ENCODE data around the gene OTOF. TPM values are rescaled to one million over a fixed set of nuclear protein-coding genes. Genes with fewer than 3 reads are reported as not detected.
"Not testable (repeated sequence)": the region's sequence is repeated elsewhere in the genome, so short reads cannot be mapped to it uniquely, and the experiment has no call there.

Gene OTOF
- total and polyA plus RNA-seq, 4 donors, result 0.03 to 0.09 (median 0.08) TPM; not detected in 1

- no peak for DNase-seq
- ATAC-seq (ENCODE audit: insufficient read depth, low FRiP score), result no peak
- H3K9ac ChIP-seq (ENCODE audit: insufficient read depth in 1 of 2, low read length in 2 of 2), result no peak overlapping the region
Observed at GRCh38 chr2:26469955-26470354, 8.0 kb downstream of the OTOF start.

GRCh38 chr2:26469092-26469710 is 8.7 kb downstream of the OTOF start:
- DNase-seq (peak in 1 of 3 donors; percentile 22), ATAC-seq (ENCODE audit: insufficient read depth, low FRiP score) (no peak)
- Histone ChIP-seq H3K27me3 (ENCODE audit: control insufficient read depth in 3 of 3, insufficient read depth in 3 of 3, low read length in 2 of 3) (no peaks in the 10 kb centered on the region), H3K4me1 (ENCODE audit: control insufficient read depth in 5 of 5, insufficient read depth in 5 of 5, low read length in 5 of 5) (peaks cover 0 to 2% (median 0%) of the 10 kb centered on the region in 5 donors), H3K27ac (ENCODE audit: low read depth in 1 of 2, low read length in 1 of 2) (no peak overlapping the region), H3K9me3 (ENCODE audit: control insufficient read depth in 4 of 4, insufficient read depth in 3 of 4, low read length in 3 of 4) (peaks cover 0 to 6% (median 0%) of the 10 kb centered on the region in 4 donors), H3K4me3 (no peak overlapping the region), H3K36me3 (ENCODE audit: control insufficient read depth in 4 of 4, insufficient read depth in 4 of 4, low read length in 4 of 4) (no peaks in the 10 kb centered on the region), H3K9ac (ENCODE audit: insufficient read depth in 1 of 2, low read length in 2 of 2) (no peak overlapping the region)
- 14 to 16% methylated on average over 5 of the region's 5 CpGs for WGBS, 2 donors
- TF ChIP-seq CTCF (IDR thresholded peaks at IDR 0.05; ENCODE audit: control extremely low read depth, extremely low read depth), result peak; percentile 25

More at GRCh38 chr2:26469955-26470354, 8.0 kb downstream of the OTOF start:
- Histone ChIP-seq H3K4me1 (ENCODE audit: control insufficient read depth in 5 of 5, insufficient read depth in 5 of 5, low read length in 5 of 5) (peaks cover 0 to 2% (median 0%) of the 10 kb centered on the region in 5 donors), H3K4me3 (no peak overlapping the region), H3K27me3 (ENCODE audit: control insufficient read depth in 3 of 3, insufficient read depth in 3 of 3, low read length in 2 of 3) (no peaks in the 10 kb centered on the region), H3K9me3 (ENCODE audit: control insufficient read depth in 4 of 4, insufficient read depth in 3 of 4, low read length in 3 of 4) (peaks cover 0 to 6% (median 0%) of the 10 kb centered on the region in 4 donors), H3K36me3 (ENCODE audit: control insufficient read depth in 4 of 4, insufficient read depth in 4 of 4, low read length in 4 of 4) (no peaks in the 10 kb centered on the region), H3K27ac (ENCODE audit: low read depth in 1 of 2, low read length in 1 of 2) (no peak overlapping the region)
- 94 to 96% methylated on average over 7 of the region's 7 CpGs for WGBS, 2 donors
- TF ChIP-seq CTCF (IDR thresholded peaks at IDR 0.05; ENCODE audit: control extremely low read depth, extremely low read depth), result no peak

- WGBS, 2 donors, result 100% methylated on average over 1 of the region's 1 CpG
- not testable (repeated sequence) for H3K36me3 ChIP-seq (ENCODE audit: control insufficient read depth in 4 of 4, insufficient read depth in 4 of 4, low read length in 4 of 4); ATAC-seq (ENCODE audit: insufficient read depth, low FRiP score); DNase-seq; H3K27me3 ChIP-seq (ENCODE audit: control insufficient read depth in 3 of 3, insufficient read depth in 3 of 3, low read length in 2 of 3); H3K4me1 ChIP-seq (ENCODE audit: control insufficient read depth in 5 of 5, insufficient read depth in 5 of 5, low read length in 5 of 5); H3K4me3 ChIP-seq; H3K9ac ChIP-seq (ENCODE audit: insufficient read depth in 1 of 2, low read length in 2 of 2); H3K9me3 ChIP-seq (ENCODE audit: control insufficient read depth in 4 of 4, insufficient read depth in 3 of 4, low read length in 3 of 4); H3K27ac ChIP-seq (ENCODE audit: low read depth in 1 of 2, low read length in 1 of 2)
Observed at GRCh38 chr2:26468544-26468943, 9.4 kb downstream of the OTOF start.

GRCh38 chr2:26466662-26467310 is 11.1 kb downstream of the OTOF start:
- H3K36me3 ChIP-seq (ENCODE audit: control insufficient read depth in 4 of 4, insufficient read depth in 4 of 4, low read length in 4 of 4), result no peaks in the 10 kb centered on the region
- H3K4me3 ChIP-seq, result no peak overlapping the region
- H3K27ac ChIP-seq (ENCODE audit: low read depth in 1 of 2, low read length in 1 of 2), result no peak overlapping the region
- no peak for TF ChIP-seq CTCF (IDR thresholded peaks at IDR 0.05; ENCODE audit: control extremely low read depth, extremely low read depth)
- peaks cover 0 to 4% (median 0%) of the 10 kb centered on the region in 5 donors for H3K4me1 ChIP-seq (ENCODE audit: control insufficient read depth in 5 of 5, insufficient read depth in 5 of 5, low read length in 5 of 5)
- WGBS, 2 donors, result 89 to 93% methylated on average over 22 of the region's 22 CpGs
- no peaks in the 10 kb centered on the region for H3K27me3 ChIP-seq (ENCODE audit: control insufficient read depth in 3 of 3, insufficient read depth in 3 of 3, low read length in 2 of 3)
- ATAC-seq (ENCODE audit: insufficient read depth, low FRiP score) (no peak), DNase-seq (no peak)
- H3K9ac ChIP-seq (ENCODE audit: insufficient read depth in 1 of 2, low read length in 2 of 2), result no peak overlapping the region
- peaks cover 0 to 6% (median 0%) of the 10 kb centered on the region in 4 donors for H3K9me3 ChIP-seq (ENCODE audit: control insufficient read depth in 4 of 4, insufficient read depth in 3 of 4, low read length in 3 of 4)
